Measurements from ENCODE around the gene ABLIM2. TPM values are rescaled to one million over a fixed set of nuclear protein-coding genes. Genes with fewer than 3 reads are reported as not detected.
A peak's percentile ranks its signal among the peaks of the same experiment; 100 is the strongest.

The ABLIM2 gene
- total RNA-seq, 6 experiments from 2014 or later: 0.14 TPM; not detected in 5

GRCh38 chr4:8019396-8020365, 138.9 kb downstream of the ABLIM2 start:
- Mint-ChIP-seq H3K36me3 (ENCODE audit: low read depth) (no peaks in the 10 kb centered on the region), H3K4me3 (no peak overlapping the region), H3K9me3 (no peaks in the 10 kb centered on the region), H3K27ac (no peak overlapping the region), H3K27me3 (ENCODE audit: insufficient read depth) (peaks cover 55% of the 10 kb centered on the region), H3K4me1 (ENCODE audit: low read depth) (no peaks in the 10 kb centered on the region)
- TF ChIP-seq, protein P1, sequence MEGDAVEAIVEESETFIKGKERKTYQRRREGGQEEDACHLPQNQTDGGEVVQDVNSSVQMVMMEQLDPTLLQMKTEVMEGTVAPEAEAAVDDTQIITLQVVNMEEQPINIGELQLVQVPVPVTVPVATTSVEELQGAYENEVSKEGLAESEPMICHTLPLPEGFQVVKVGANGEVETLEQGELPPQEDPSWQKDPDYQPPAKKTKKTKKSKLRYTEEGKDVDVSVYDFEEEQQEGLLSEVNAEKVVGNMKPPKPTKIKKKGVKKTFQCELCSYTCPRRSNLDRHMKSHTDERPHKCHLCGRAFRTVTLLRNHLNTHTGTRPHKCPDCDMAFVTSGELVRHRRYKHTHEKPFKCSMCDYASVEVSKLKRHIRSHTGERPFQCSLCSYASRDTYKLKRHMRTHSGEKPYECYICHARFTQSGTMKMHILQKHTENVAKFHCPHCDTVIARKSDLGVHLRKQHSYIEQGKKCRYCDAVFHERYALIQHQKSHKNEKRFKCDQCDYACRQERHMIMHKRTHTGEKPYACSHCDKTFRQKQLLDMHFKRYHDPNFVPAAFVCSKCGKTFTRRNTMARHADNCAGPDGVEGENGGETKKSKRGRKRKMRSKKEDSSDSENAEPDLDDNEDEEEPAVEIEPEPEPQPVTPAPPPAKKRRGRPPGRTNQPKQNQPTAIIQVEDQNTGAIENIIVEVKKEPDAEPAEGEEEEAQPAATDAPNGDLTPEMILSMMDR (IDR thresholded peaks at IDR 0.05): no peak
- DNase-seq: no peak

- DNase-seq: no peak
- Mint-ChIP-seq H3K4me1 (ENCODE audit: low read depth) (no peaks in the 10 kb centered on the region), H3K36me3 (ENCODE audit: low read depth) (no peaks in the 10 kb centered on the region), H3K9me3 (no peaks in the 10 kb centered on the region), H3K27me3 (ENCODE audit: insufficient read depth) (peaks cover 52% of the 10 kb centered on the region), H3K27ac (no peak overlapping the region), H3K4me3 (no peak overlapping the region)
- TF ChIP-seq, protein P1 (IDR thresholded peaks at IDR 0.05): no peak
Measured at GRCh38 chr4:8016527-8016926, 142.1 kb downstream of the ABLIM2 start.

DNA sequence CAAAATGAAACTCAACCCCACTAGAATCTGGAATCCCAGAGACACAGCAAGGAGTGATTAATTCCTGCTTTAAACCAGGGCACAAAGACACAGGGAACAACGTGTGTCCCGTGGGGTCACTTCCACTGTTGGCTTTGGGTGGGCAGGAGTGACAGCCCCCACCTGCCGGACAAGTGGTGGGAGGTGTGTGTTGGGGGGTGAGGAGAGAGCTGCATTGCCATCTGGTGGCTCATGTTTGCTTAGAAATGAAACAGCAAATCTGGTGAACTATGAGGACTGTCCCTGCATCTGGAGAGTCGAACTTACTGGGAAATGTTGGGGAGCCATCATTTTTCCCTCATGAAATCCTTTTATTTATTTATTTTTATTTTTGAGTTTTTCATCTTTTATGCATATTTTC, 143.1 kb downstream of the ABLIM2 start:
- TF ChIP-seq, protein P1 (IDR thresholded peaks at IDR 0.05): peak; percentile 70
- H3K27ac Mint-ChIP-seq: no peak overlapping the region
- no peaks in the 10 kb centered on the region for H3K4me1 Mint-ChIP-seq (ENCODE audit: low read depth)
- peaks cover 44% of the 10 kb centered on the region for H3K27me3 Mint-ChIP-seq (ENCODE audit: insufficient read depth)
- no peaks in the 10 kb centered on the region for H3K9me3 Mint-ChIP-seq
- H3K4me3 Mint-ChIP-seq: peak overlapping the region; percentile 58; the same call in 1 of the 2 replicates
- H3K36me3 Mint-ChIP-seq (ENCODE audit: low read depth): no peaks in the 10 kb centered on the region
- no peak for DNase-seq

DNA sequence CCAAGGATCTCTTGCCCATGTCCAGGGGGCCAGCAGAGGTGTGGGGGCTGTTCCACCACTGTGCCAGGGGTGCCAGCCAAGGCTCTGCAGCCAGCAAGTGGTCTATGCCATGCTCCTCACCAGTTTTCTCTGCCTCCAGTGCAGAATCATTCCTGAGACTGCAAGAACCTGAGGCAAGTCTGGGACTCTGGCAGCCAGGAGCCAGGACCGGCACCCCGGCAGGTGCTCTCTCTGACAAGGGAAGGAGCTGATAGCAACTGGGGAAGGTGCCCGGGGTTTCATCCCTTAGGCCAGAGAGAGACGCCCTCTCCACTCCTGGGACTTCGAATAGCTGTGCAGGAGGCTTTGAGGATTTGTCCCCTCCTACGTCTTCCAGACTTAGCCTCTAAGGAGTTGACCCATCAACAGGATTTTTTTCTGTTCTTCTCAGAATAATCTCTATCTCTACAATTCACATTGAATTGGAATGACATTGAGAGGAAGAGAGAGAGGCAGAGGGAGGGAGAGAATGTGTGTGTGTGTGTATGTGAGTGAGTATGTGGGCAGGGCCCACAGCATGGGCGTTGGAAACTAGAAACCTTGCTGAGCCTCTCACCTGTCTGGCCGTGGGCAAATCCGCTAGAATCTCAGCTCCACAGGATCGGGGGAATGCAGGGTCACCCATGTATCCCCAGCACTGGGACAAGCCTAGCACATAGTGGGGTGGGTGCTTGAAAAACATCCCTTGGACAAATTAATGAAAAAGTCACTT, 144.5 kb downstream of the ABLIM2 start:
- H3K4me3 Mint-ChIP-seq: no peak overlapping the region
- TF ChIP-seq, protein P1 (IDR thresholded peaks at IDR 0.05): no peak
- no peaks in the 10 kb centered on the region for H3K36me3 Mint-ChIP-seq (ENCODE audit: low read depth)
- H3K4me1 Mint-ChIP-seq (ENCODE audit: low read depth): no peaks in the 10 kb centered on the region
- H3K27me3 Mint-ChIP-seq (ENCODE audit: insufficient read depth): peaks cover 31% of the 10 kb centered on the region
- no peak for DNase-seq
- no peak overlapping the region for H3K27ac Mint-ChIP-seq
- no peaks in the 10 kb centered on the region for H3K9me3 Mint-ChIP-seq

GRCh38 chr4:8012517-8012916, 146.1 kb downstream of the ABLIM2 start:
- peaks cover 27% of the 10 kb centered on the region for H3K27me3 Mint-ChIP-seq (ENCODE audit: insufficient read depth)
- no peaks in the 10 kb centered on the region for H3K4me1 Mint-ChIP-seq (ENCODE audit: low read depth)
- H3K9me3 Mint-ChIP-seq: no peaks in the 10 kb centered on the region
- H3K4me3 Mint-ChIP-seq: no peak overlapping the region
- H3K36me3 Mint-ChIP-seq (ENCODE audit: low read depth): no peaks in the 10 kb centered on the region
- DNase-seq: no peak
- H3K27ac Mint-ChIP-seq: no peak overlapping the region
- TF ChIP-seq, protein P1 (IDR thresholded peaks at IDR 0.05): no peak
